H1 (cell line): ENCODE measurements around the gene ARSB. TPM values are rescaled to one million over a fixed set of nuclear protein-coding genes. Genes with fewer than 3 reads are reported as not detected.

Experiments used
- ASH2L ChIP-seq: fragments of 200-600, 300-600 bp; sonication (generic); IDR thresholded peaks from one replicate; pipeline ENCODE4 v1.7.1; 2017; ENCODE audit warnings: low read length
- YY1 ChIP-seq: IDR thresholded peaks from 2 replicates; pipeline ENCODE4 v1.6.1; 2011; ENCODE audit warnings: low read depth, mild to moderate bottlenecking, low read length
- polyA plus RNA-seq, 7 experiments: library from polyadenylated mRNA; depleted of rRNA in 3 of 7; stranded (reverse) in 5 of 7; unstranded in 2 of 7; fragments of >200 nt in 5 of 7; fragments of 200-250 nt in 2 of 7; gene quantifications; 1 replicate in 5 of 7; 2 replicates in 1 of 7; 4 replicates in 1 of 7; pipeline versions ENCODE4 v1.2.1 to v1.2.3, GENCODE V29; 2011 to 2013; ENCODE audit warnings: missing spikeins in 2 of 7, mixed read lengths in 2 of 7
- total RNA-seq: library from RNA; stranded (reverse); fragmentation: NEBNext Ultra II Directional; extraction: Animal tissue kit (Norgen Biotek cat#: 25700); gene quantifications from 2 replicates; pipeline ENCODE4 v1.2.1, GENCODE V29; 2021

The ARSB gene
- total and polyA plus RNA-seq, 2 of the 8 experiments (the other 6 are each of a cell fraction or from before 2014, with no cell fraction given), result 6.4 to 13.9 TPM

- TF ChIP-seq YY1, result no peak
- no peak for TF ChIP-seq ASH2L
- TF ChIP-seq, all 59 proteins: peak for 0
Observed at GRCh38 chr5:79023947-79024346, 38.8 kb upstream of the ARSB start (continued).
